ENCODE results near the gene THRSP. TPM values are rescaled to one million over a fixed set of nuclear protein-coding genes. Genes with fewer than 3 reads are reported as not detected.

THRSP gene
- total and polyA plus RNA-seq, 2 of the 4 experiments (the other 2 are of a cell fraction), result not detected

DNA sequence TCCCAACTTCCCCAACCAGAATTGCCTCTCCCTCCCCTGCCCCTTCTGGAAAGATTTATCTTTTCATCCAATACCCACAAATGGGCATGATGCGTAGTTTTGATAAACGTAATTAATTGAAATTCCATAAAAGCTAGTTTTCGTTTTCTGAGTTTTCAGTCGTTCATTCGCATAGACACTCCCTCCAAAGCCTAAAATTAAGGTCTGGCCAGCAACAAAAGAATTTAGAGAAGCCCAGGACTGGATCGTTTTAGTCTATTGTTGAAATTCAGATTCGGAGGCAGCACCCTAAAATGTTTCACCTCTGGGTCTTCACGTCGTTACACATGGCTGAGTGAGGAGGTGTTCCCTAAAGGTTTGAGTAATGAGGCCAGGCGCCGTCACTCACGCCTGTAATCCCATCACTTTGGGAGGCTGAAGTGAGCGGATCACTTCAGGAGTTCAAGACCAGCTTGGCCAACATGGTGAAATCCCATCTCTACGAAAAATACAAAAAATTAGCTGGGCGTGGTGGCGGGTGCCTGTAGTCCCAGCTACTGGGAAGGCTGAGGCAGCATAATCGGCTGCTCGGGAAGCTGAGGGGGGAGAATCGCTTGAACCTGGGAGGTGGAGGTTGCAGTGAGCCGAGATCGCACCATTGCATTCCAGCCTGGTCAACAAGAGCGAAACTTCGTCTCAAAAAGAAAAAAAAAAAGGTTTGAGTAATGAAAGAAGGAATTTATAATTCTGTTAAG lies 16.6 kb downstream of the THRSP start:
- no TSS peak for BruUV-seq (replicated peaks)
- Histone ChIP-seq H3K27me3 (ENCODE audit: control insufficient read depth, insufficient read depth, low read length) (no peaks in the 10 kb centered on the region), H3K27ac (ENCODE audit: insufficient read depth, low read length) (peak overlapping the region; percentile 81), H3K9me1 (ENCODE audit: insufficient read depth, low read length) (peaks cover 13% of the 10 kb centered on the region), H4K91ac (ENCODE audit: insufficient read depth, low read depth, low read length) (peak overlapping the region; percentile 93), H4K5ac (ENCODE audit: low read depth, low read length) (peak overlapping the region; percentile 79), H2BK120ac (ENCODE audit: low read depth, low read length) (peak overlapping the region; percentile 92), H2BK20ac (ENCODE audit: low read depth, low read length) (peak overlapping the region; percentile 90), H3K36me3 (ENCODE audit: control insufficient read depth, insufficient read depth, low read length) (0 out of 2 replicates have a peak, but pooled peaks cover 2% of the 10 kb centered on the region), H3K18ac (ENCODE audit: low read depth, low read length) (peak overlapping the region; percentile 26; the same call in 1 of the 2 replicates), H3K4me1 (ENCODE audit: control insufficient read depth, insufficient read depth, low read length) (peaks cover 2% of the 10 kb centered on the region; the same call in 1 of the 2 replicates), H3K4me3 (ENCODE audit: insufficient read depth, low read depth, low read length) (peak overlapping the region; percentile 78), H2AFZ (replicated peaks; ENCODE audit: low read length, poor library complexity) (peak overlapping the region; percentile 99), H3K23ac (ENCODE audit: low read depth, low read length) (peak overlapping the region; percentile 100), H3K79me1 (ENCODE audit: low read depth in 1 of 2, low read length in 2 of 2) (peaks cover 8 to 45% of the 10 kb centered on the region in 2 experiments), H4K20me1 (ENCODE audit: insufficient read depth, low read length) (peaks cover 28% of the 10 kb centered on the region), H3K9me3 (ENCODE audit: control insufficient read depth, insufficient read depth, low read length) (no peaks in the 10 kb centered on the region), H2AK9ac (replicated peaks; ENCODE audit: low read depth, low read length, poor library complexity) (peak overlapping the region; percentile 92), H2BK5ac (ENCODE audit: low read depth, low read length, poor library complexity, severe bottlenecking) (peak overlapping the region; percentile 89), H3K14ac (replicated peaks; ENCODE audit: low read depth, low read length) (peak overlapping the region; percentile 99), H3K56ac (ENCODE audit: extremely low read depth, insufficient read depth, low read length) (peak overlapping the region; percentile 94), H3K4me2 (ENCODE audit: low read depth, low read length) (peak overlapping the region; percentile 70), H2AK5ac (ENCODE audit: low read depth, low read length) (peak overlapping the region; percentile 73; the same call in 1 of the 2 replicates), H2BK15ac (ENCODE audit: low read depth, low read length) (peak overlapping the region; percentile 95; the same call in 2 of the 3 replicates), H4K8ac (ENCODE audit: low read depth in 2 of 2, low read length in 2 of 2) (peak overlapping the region; percentile 95 to 99), H3K9ac (ENCODE audit: low read depth, low read length) (peak overlapping the region; percentile 84), H3K4ac (ENCODE audit: low read depth, low read length) (peak overlapping the region; percentile 97)
- WGBS, 2 experiments (ENCODE audit: extremely low coverage in 2 of 2, insufficient read length in 1 of 2), result 100% methylated on average over 1 of the region's 23 CpGs; no CpG with 5 or more reads in 1 of the 2 experiments
- in situ Hi-C loops (cut with MboI; ENCODE audit: low sequenced_read_pairs) (no loop called here), dilution Hi-C loops (cut with HindIII; ENCODE audit: low sequenced_read_pairs, unreplicated experiment) (no loop called here), intact Hi-C loops (cut with micrococcal nuclease) (no loop called here)
- DNase-seq (no peak), ATAC-seq (ENCODE audit: low read depth) (no peak)
- ChIA-PET CTCF (interaction anchor here (0.6 kb wide), 2 partner anchors 30 to 258 kb away, joined by 4 to 6 read pairs; no protein-coding TSS in a partner anchor), POLR2A (ENCODE audit: unreplicated experiment) (no interaction called here)
- no peak for TF ChIP-seq MXI1 (IDR thresholded peaks at IDR 0.05; ENCODE audit: borderline replicate concordance, low read depth, low read length)

All from IMR-90 (cell line).